EH (cell line): Measurements from ENCODE around the gene CIAO2B.
"Not testable (repeated sequence)": the region's sequence is repeated elsewhere in the genome, so short reads cannot be mapped to it uniquely, and the experiment has no call there.

Experiments
- DNase-seq: peaks from one replicate; pipeline ENCODE4 v3.0.0-alpha.2; 2015; ENCODE audit warnings: low read depth

The CIAO2B gene

DNA sequence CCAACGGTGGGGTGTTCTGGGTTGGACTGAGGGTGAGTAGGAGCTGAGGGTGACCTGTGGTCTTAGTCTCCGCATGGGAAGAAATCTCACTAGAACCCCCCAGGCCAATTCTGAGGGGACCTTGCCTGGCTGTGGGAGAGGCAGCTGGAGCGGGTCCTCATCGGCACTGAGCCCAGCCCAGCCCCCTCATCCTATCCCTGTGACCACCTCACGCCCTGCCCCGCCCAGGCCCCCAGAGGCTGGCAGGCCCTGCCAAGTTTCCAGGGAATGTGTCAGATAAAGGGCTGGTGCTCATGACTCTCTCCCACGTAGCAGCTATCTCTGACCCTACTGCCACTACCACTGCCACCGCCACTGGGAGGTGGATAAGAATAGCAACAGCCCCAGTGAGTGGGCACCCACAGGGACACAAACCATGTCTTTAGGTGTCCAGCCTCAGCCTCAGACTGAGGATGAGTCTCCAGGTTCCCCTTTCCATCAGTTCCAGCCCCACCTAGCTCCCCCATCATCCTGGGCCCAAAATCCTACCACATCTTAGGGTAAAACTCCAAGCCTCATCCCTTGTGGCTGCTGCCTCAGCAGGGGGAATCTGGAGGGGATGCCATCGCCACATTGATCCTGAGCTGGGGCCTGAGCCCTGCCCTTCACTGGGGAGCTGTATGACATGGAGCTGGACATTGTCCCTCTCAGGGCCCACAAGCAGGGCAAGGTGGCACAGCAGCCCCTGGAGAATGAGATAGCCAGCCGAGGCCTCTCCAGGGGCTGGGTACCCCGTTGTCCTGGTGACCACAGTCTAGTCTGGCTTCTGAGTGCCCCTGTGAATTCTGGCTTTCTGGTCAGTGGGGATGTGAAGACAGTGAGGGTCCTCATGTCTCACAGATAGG lies 30.4 kb downstream of the CIAO2B start:
- no peak for DNase-seq

- no peak for DNase-seq
Measured at GRCh38 chr16:66902648-66903543, 31.3 kb downstream of the CIAO2B start.

DNA sequence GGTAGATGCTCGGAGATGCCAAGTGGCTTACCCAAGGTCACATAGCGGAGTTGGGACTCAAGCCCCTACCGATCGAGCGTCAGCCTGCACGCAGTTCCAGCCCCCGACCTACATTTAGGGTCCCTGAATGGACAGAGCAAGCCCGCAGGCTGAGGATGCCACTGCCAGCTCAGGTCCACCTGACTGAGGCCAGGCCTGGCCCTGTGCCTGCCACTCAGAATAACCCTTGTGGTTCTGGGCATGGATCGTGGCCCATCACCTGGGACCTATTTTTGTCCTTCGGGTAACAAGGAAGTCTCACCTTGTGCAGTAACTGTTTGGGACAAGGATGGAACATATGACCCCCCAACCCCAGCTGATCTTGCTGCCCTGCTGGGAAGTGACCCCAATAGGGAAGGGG lies 32.6 kb downstream of the CIAO2B start:
- no peak for DNase-seq

GRCh38 chr16:66900721-66901441 lies 33.3 kb downstream of the CIAO2B start:
- DNase-seq, result peak; percentile 26

- DNase-seq, result peak; percentile 78
Measured at GRCh38 chr16:66899945-66900710, 34.1 kb downstream of the CIAO2B start.

- DNase-seq, result peak; percentile 64
Measured at GRCh38 chr16:66899310-66899944, 34.8 kb downstream of the CIAO2B start.

DNA sequence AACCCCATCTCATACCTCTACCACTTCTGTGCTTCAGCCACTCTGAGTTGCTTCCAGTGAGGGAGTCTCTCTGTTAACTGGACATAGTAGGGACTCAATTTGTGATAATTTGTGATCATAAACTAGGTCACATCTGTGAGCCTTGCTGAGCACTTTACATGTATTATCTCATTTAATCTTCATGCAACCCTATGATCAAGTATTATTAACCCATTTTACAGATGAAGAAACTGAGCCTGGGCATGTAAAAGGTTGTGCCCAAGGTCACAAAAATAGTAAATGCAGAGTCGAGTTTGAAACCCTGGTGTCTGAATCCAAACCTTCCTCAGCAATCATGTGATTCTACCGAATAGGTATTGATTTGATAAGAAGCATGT lies 35.3 kb downstream of the CIAO2B start:
- DNase-seq, result no peak

DNA sequence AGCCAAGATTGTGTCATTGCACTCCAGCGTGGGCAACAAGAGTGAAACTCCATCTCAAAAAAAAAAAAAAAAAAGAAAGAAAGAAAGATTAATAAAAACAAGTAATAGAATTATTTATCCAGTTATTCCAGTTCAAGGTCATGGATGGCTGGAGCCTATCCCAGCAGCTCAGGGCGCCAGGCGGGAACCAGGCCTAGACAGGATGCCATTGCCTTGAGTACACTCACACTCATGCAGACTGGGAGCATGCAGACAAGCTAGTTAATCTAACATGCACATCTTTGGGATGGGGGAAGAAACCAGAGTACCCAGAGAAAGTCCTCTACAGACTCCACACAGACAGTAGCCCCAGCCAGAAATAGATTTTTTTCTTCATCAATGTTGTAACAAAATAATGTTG lies 36.0 kb downstream of the CIAO2B start:
- DNase-seq, result peak; percentile 78

- not testable (repeated sequence) for DNase-seq
Measured at GRCh38 chr16:66896682-66897081, 37.5 kb downstream of the CIAO2B start.

GRCh38 chr16:66895999-66896398 lies 38.2 kb downstream of the CIAO2B start:
- DNase-seq, result no peak

DNA sequence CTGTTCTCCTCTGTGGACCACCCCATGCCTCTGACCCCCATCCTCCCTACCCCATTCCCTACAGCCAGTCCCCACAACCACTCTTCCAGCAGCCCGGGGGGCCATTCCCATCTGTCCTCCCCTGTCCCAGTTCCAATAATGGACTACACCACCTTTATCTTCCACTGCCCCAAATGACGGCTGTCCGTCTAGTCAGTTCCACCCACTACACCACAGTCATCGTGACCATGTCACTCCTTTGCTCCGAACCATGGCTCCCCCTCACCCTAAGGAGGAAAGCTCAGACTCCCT lies 38.6 kb downstream of the CIAO2B start:
- DNase-seq, result no peak

GRCh38 chr16:66894948-66895688 lies 39.1 kb downstream of the CIAO2B start:
- peak; percentile 79 for DNase-seq

DNA sequence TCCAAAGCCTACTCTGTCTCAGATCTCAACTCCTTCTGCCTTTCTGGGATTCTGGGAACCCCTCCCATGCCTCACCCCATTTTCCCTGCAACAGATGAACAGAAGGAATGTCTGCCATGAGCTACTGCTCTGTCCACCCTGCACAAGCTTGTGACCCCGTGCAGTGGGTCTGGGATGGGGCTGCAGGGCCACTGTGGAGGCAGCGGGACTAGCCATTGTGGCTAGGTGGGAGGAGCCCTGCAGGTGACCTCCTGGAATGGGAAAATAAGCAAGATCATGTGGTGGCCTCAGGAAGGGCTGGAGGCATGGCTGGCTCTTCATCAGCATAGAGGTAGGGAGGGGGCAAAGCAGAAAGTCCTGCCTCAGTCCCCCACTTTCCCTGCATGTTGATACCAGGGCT lies 40.1 kb downstream of the CIAO2B start:
- no peak for DNase-seq

DNA sequence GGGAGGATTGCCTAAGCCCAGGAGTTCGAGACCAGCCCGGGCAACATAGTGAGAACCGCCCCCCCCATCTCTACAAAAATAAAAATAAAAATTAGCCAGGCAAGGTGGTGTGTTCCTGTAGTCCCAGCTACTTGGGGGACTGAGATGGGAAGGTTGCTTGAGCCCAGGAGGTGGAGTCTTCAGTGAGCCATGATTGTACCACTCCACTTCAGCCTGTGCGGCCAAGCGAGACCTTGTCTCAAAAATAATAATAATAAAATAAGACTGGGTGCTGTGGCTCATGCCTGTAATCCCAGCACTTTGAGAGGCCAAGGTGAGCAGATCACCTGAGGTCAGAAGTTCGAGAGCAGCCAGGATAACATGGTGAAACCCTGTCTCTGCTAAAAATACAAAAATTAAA lies 42.4 kb downstream of the CIAO2B start:
- DNase-seq, result no peak

GRCh38 chr16:66891360-66891759 lies 42.8 kb downstream of the CIAO2B start:
- DNase-seq, result no peak

- DNase-seq, result no peak
Measured at GRCh38 chr16:66890799-66891198, 43.4 kb downstream of the CIAO2B start.

GRCh38 chr16:66889622-66890021 lies 44.6 kb downstream of the CIAO2B start:
- no peak for DNase-seq

DNA sequence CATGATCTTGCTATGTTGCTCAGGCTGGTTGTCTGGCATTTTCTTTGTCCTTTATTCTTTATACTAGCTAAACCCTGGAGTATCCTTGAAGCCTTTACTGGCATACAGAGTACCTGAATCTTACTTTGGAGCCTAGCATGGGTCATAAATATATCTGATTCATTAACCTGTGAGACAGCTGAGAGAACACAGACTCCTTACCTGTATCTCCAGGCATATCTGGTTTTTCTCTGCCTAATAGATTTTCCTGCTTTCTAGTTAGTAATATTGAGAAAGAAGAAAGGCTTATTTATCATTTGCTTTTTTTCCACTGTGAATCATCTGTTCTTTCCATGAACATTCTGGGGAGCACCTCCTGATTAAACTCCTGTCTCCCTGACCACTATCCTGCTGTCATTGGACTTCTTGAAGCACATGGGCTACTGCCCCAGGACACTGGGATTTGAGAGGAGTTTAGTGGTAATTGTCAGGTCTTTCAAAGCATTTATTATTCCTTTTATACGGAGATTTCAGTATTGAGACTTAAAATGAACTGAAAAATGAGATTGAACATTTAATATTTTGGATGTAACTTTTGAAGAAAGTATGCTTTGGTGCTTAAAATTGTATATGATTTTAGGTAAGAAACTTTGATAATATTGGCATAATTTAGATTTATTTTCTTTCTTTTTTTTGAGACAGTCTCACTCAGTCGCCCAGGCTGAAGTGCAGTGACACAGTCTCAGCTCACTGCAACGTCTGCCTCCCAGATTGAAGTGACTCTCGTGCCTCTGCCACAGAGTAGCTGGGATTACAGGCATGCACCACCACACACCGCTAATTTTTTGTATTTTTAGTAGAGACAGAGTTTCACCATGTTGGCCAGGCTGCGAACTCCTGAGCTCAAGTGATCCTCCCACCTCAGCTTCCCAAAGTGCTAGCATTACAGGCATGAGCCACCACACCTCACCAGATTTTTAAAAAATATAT lies 45.3 kb downstream of the CIAO2B start:
- DNase-seq, result no peak

DNA sequence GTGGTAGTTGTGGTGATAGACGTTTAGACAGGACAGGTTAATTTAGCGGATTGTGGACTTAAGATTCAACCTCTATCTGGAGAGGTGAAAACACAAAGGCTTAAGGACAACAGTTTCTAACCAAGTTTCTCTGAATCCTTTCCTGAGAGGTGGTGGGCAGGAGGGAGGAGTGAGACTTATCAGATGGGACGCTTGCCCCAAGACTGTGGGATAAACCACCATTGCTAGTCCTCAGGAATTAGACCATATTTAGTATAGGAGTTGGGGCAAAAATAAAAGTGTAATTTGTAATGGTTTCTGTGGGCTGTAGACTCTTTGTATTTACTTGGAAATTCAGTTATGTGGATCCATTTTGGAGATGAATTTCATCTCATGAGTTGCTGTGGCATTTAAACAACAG lies 47.3 kb downstream of the CIAO2B start:
- DNase-seq, result peak; percentile 32
